SK-N-SH (cell line): ENCODE measurements around the gene LPCAT2. TPM values are rescaled to one million over a fixed set of nuclear protein-coding genes. Genes with fewer than 3 reads are reported as not detected.

Source experiments
- CTCF ChIA-PET: fragments of 300-600, 350-600 bp; formaldehyde crosslinking; extraction: SDS; loops from one replicate; lab custom pipeline; 2021; lab: Yijun Ruan, JAX
- POLR2A ChIA-PET: fragments of 350-600 bp; sonication (Branson Sonifier 250); formaldehyde crosslinking; extraction: SDS; loops from one replicate; lab custom pipeline; 2020; ENCODE audit warnings: antibody characterized with exemption, inconsistent platforms; lab: Yijun Ruan, JAX
- DNase-seq: peaks from one replicate; pipeline ENCODE4 v3.0.0; 2012
- H2AFZ ChIP-seq: fragments of 200-600 bp; sonication (generic); 2 replicates; pipeline ENCODE4 v1.8.1; 2016; ENCODE audit warnings: antibody characterized with exemption, mild to moderate bottlenecking, low read depth
- H3F3A ChIP-seq: fragments of 200-600 bp; sonication (generic); replicated peaks from 2 replicates; pipeline ENCODE3; 2016; ENCODE audit warnings: antibody characterized with exemption, mild to moderate bottlenecking; ENCODE audit not compliant: insufficient read depth
- H3K27ac ChIP-seq, 2 experiments: fragments of 200-500 bp in 1 of 2; fragments of 200-600 bp in 1 of 2; sonication (Bioruptor generic) in 1 of 2; sonication (generic), shearing (Covaris generic) in 1 of 2; 2 replicates each; pipeline versions ENCODE4 v1.5.1 to v1.6.1; 2014 to 2016; ENCODE audit warnings: low read depth in 2 of 2, inconsistent platforms in 1 of 2, low read length in 1 of 2, mild to moderate bottlenecking in 1 of 2, mixed read lengths in 1 of 2
- H3K27me3 ChIP-seq: fragments of 200-600 bp; sonication (generic), shearing (Covaris generic); 2 replicates; pipeline ENCODE4 v1.6.1; 2016; ENCODE audit warnings: mixed run types; ENCODE audit not compliant: insufficient read depth
- H3K36me3 ChIP-seq, 2 experiments: fragments of 200-500 bp in 1 of 2; fragments of 200-600 bp in 1 of 2; sonication (Bioruptor generic) in 1 of 2; sonication (generic) in 1 of 2; replicated peaks in 1 of 2; 2 replicates each; pipeline versions ENCODE3 to v1.5.1; 2014 to 2016; ENCODE audit warnings: low read length in 1 of 2, mild to moderate bottlenecking in 1 of 2; ENCODE audit not compliant: insufficient read depth in 2 of 2, control insufficient read depth in 1 of 2
- H3K4me1 ChIP-seq, 2 experiments: fragments of 200-500 bp in 1 of 2; fragments of 200-600 bp in 1 of 2; sonication (Bioruptor generic) in 1 of 2; sonication (generic), shearing (Covaris generic) in 1 of 2; 2 replicates each; pipeline versions ENCODE4 v1.5.1 to v1.6.1; 2014 to 2016; ENCODE audit warnings: low read depth in 1 of 2, low read length in 1 of 2, mixed run types in 1 of 2; ENCODE audit not compliant: insufficient read depth in 2 of 2, control insufficient read depth in 1 of 2
- H3K4me2 ChIP-seq: fragments of 200-600 bp; sonication (generic), shearing (Covaris generic); 2 replicates; pipeline ENCODE4 v1.6.1; 2017; ENCODE audit warnings: mixed run types
- H3K4me3 ChIP-seq, 2 experiments: fragments of 200-500 bp in 1 of 2; fragments of 200-600 bp in 1 of 2; sonication (Bioruptor generic) in 1 of 2; sonication (generic), shearing (Covaris generic) in 1 of 2; 2 replicates each; pipeline versions ENCODE4 v1.5.1 to v1.8.1; 2014 to 2016; ENCODE audit warnings: low read depth in 2 of 2, inconsistent platforms in 1 of 2, low read length in 1 of 2, mild to moderate bottlenecking in 1 of 2, mixed read lengths in 1 of 2, moderate library complexity in 1 of 2
- H3K79me2 ChIP-seq: fragments of 200-600 bp; sonication (generic); 2 replicates; pipeline ENCODE4 v1.8.1; 2017; ENCODE audit warnings: mild to moderate bottlenecking; ENCODE audit not compliant: insufficient read depth
- H3K9ac ChIP-seq: fragments of 200-600 bp; sonication (generic); 2 replicates; pipeline ENCODE4 v1.6.1; 2017; ENCODE audit warnings: mixed run types
- H3K9me2 ChIP-seq: fragments of 200-600 bp; sonication (generic); 2 replicates; pipeline ENCODE4 v1.6.1; 2017; ENCODE audit warnings: mixed run types
- H3K9me3 ChIP-seq: fragments of 200-600 bp; sonication (generic); 2 replicates; pipeline ENCODE4 v1.6.1; 2017; ENCODE audit warnings: mixed run types, mild to moderate bottlenecking, moderate library complexity
- H4K20me1 ChIP-seq: fragments of 200-600 bp; sonication (generic); 2 replicates; pipeline ENCODE4 v1.6.1; 2017; ENCODE audit warnings: mild to moderate bottlenecking, mixed run types; ENCODE audit not compliant: insufficient read depth
- CHD2 ChIP-seq: fragments of 150-350 bp; IDR thresholded peaks from 2 replicates; pipeline ENCODE4 v1.6.1; 2018; ENCODE audit warnings: low read length; ENCODE audit not compliant: partially characterized antibody
- EP300 ChIP-seq, 2 experiments: IDR thresholded peaks; 2 replicates each; pipeline versions ENCODE4 v1.4.0 to v1.6.1; 2012; ENCODE audit warnings: borderline replicate concordance in 1 of 2, low read depth in 1 of 2, low read length in 1 of 2
- FOSL2 ChIP-seq: IDR thresholded peaks from 2 replicates; pipeline ENCODE4 v1.4.0; 2012; ENCODE audit warnings: low read depth, mild to moderate bottlenecking, moderate library complexity, borderline replicate concordance
- FOXJ3 ChIP-seq: sonication (generic); formaldehyde crosslinking; IDR thresholded peaks from 2 replicates; pipeline ENCODE4 v1.5.1; 2020; ENCODE audit warnings: mild to moderate bottlenecking, missing genetic modification reagents
- FOXM1 ChIP-seq: IDR thresholded peaks from 2 replicates; pipeline ENCODE4 v1.4.0; 2012; ENCODE audit warnings: low read depth, mild to moderate bottlenecking
- GATA2 ChIP-seq: sonication (generic); formaldehyde crosslinking; IDR thresholded peaks from 2 replicates; pipeline ENCODE4 v1.5.0; 2020; ENCODE audit warnings: mild to moderate bottlenecking, missing genetic modification reagents
- MEF2A ChIP-seq: IDR thresholded peaks from 2 replicates; pipeline ENCODE4 v1.4.0; 2012; ENCODE audit warnings: low read depth, borderline replicate concordance
- RAD21 ChIP-seq: IDR thresholded peaks from 2 replicates; pipeline ENCODE4 v1.6.1; 2012; ENCODE audit warnings: mild to moderate bottlenecking, low read length
- REST ChIP-seq: IDR thresholded peaks from 2 replicates; pipeline ENCODE4 v1.6.1; 2012; ENCODE audit warnings: mild to moderate bottlenecking, low read depth, low read length, moderate library complexity
- RFX5 ChIP-seq: IDR thresholded peaks from 2 replicates; pipeline ENCODE4 v1.6.1; 2012; ENCODE audit warnings: mild to moderate bottlenecking, improper control_type of control experiment, low read length
- SIN3A ChIP-seq: IDR thresholded peaks from 2 replicates; pipeline ENCODE4 v1.6.1; 2012; ENCODE audit warnings: low read depth, mild to moderate bottlenecking, low read length, moderate library complexity, borderline replicate concordance
- TAF1 ChIP-seq: IDR thresholded peaks from 2 replicates; pipeline ENCODE4 v1.6.1; 2012; ENCODE audit warnings: low read depth, mild to moderate bottlenecking, low read length, moderate library complexity, borderline replicate concordance
- TCF12 ChIP-seq: IDR thresholded peaks from 2 replicates; pipeline ENCODE4 v1.4.0; 2012
- TEAD4 ChIP-seq: IDR thresholded peaks from 2 replicates; pipeline ENCODE4 v1.4.0; 2012; ENCODE audit warnings: mild to moderate bottlenecking, borderline replicate concordance; ENCODE audit not compliant: insufficient read depth
- USF1 ChIP-seq: IDR thresholded peaks from 2 replicates; pipeline ENCODE4 v1.4.0; 2012; ENCODE audit warnings: low read depth, borderline replicate concordance
- USF2 ChIP-seq: fragments of 150-350 bp; IDR thresholded peaks from 2 replicates; pipeline ENCODE4 v1.6.1; 2017; ENCODE audit warnings: antibody characterized with exemption, low read length, low read depth, borderline replicate concordance
- ZBTB33 ChIP-seq: IDR thresholded peaks from 2 replicates; pipeline ENCODE4 v1.4.0; 2012; ENCODE audit warnings: low read depth, borderline replicate concordance
- WGBS: methylation state at CpG from one replicate; pipeline ENCODE4 v1.1.6; 2017; ENCODE audit warnings: low lambda C conversion rate; 5-methylcytosine and 5-hydroxymethylcytosine counted together
- polyA plus RNA-seq, 3 experiments: library from polyadenylated mRNA; depleted of rRNA; stranded (reverse); fragments of >200 nt; gene quantifications; 2 replicates each; pipeline ENCODE4 v1.2.3, GENCODE V29; 2012

Gene LPCAT2
- polyA plus RNA-seq, 1 of the 3 experiments (the other 2 are of a cell fraction) = 9.1 TPM

DNA sequence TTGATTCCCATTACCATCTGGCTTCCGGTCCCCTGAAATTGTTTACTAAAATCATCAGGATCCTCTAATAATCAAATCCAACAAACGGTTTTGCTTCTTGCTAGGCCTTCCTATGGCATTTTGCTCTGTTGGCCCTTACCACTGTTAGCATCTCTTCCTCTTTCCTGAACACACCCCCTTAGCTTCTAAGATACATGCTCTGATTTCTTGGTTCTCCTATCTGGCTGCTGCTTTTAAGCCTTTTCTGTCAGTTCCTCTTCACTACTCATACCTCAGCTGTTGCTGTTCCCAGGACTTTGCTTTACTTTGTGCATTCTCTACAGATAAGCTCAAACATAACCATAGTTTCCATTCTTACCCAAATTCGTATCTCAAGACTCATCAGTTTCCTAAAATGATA lies 69.0 kb downstream of the LPCAT2 start:
- H3K4me2 ChIP-seq = no peak overlapping the region
- H4K20me1 ChIP-seq = no peaks in the 10 kb centered on the region
- H3K4me3 ChIP-seq = no peak overlapping the region
- H3K9me2 ChIP-seq = no peaks in the 10 kb centered on the region
- H3K27me3 ChIP-seq = no peaks in the 10 kb centered on the region
- no peaks in the 10 kb centered on the region for H3K9me3 ChIP-seq
- 78% methylated on average over 3 of the region's 3 CpGs for WGBS
- no peak for TF ChIP-seq RFX5
- TF ChIP-seq USF1 = no peak
- TF ChIP-seq ZBTB33 = no peak
- TF ChIP-seq SIN3A = no peak
- TF ChIP-seq GATA2 = no peak
- TF ChIP-seq EP300 (IDR thresholded peaks at IDR 0.05; ENCODE audit: borderline replicate concordance in 1 of 2, low read depth in 1 of 2, low read length in 1 of 2) = no peak
- no peak for TF ChIP-seq CHD2
- no peak for TF ChIP-seq FOXM1
- TF ChIP-seq FOXJ3 = no peak
- no peak for TF ChIP-seq REST
- H3K36me3 ChIP-seq = peaks cover 72 to 83% of the 10 kb centered on the region in 2 experiments
- no peak for DNase-seq
- ChIA-PET POLR2A (no interaction called here), CTCF (interaction anchor here (2.5 kb wide), 1 partner anchor 83 kb away, joined by 6 read pairs; no protein-coding TSS in a partner anchor)
- no peaks in the 10 kb centered on the region for H3K79me2 ChIP-seq
- no peak overlapping the region for H3K9ac ChIP-seq
- H3F3A ChIP-seq = peaks cover 3% of the 10 kb centered on the region
- no peak overlapping the region for H2AFZ ChIP-seq
- H3K27ac ChIP-seq = no peak overlapping the region
- H3K4me1 ChIP-seq = no peaks in the 10 kb centered on the region; a peak in 1 of 4 replicates

- Histone ChIP-seq H3K79me2 (no peaks in the 10 kb centered on the region), H3K4me3 (no peak overlapping the region), H2AFZ (no peak overlapping the region), H4K20me1 (no peaks in the 10 kb centered on the region), H3K4me2 (no peak overlapping the region), H3F3A (peaks cover 11% of the 10 kb centered on the region), H3K27me3 (no peaks in the 10 kb centered on the region), H3K4me1 (no peaks in the 10 kb centered on the region), H3K36me3 (peaks cover 40 to 58% of the 10 kb centered on the region in 2 experiments), H3K9me2 (no peaks in the 10 kb centered on the region), H3K9ac (no peak overlapping the region), H3K27ac (no peak overlapping the region), H3K9me3 (no peaks in the 10 kb centered on the region)
- WGBS = 90% methylated on average over 2 of the region's 2 CpGs
- ChIA-PET CTCF (interaction anchor here (1.0 kb wide), 1 partner anchor 85 kb away, joined by 3 read pairs; no protein-coding TSS in a partner anchor), POLR2A (no interaction called here)
- DNase-seq = no peak
- TF ChIP-seq ZBTB33 (no peak), TCF12 (no peak), RAD21 (no peak), SIN3A (no peak), MEF2A (no peak), TAF1 (no peak), USF2 (no peak), FOSL2 (no peak), CHD2 (no peak), TEAD4 (no peak), RFX5 (no peak)
Measured at GRCh38 chr16:55585631-55586030, 76.8 kb downstream of the LPCAT2 start.
